PC-9 (cell line): Measurements from ENCODE around the gene RAB18.
"Not testable (repeated sequence)": the region's sequence is repeated elsewhere in the genome, so short reads cannot be mapped to it uniquely, and the experiment has no call there.

ENCODE experiments used
- CTCF ChIP-seq: fragments of 200-600 bp; sonication (generic); conservative IDR thresholded peaks from 2 replicates; pipeline ENCODE4 v1.6.1; 2017; ENCODE audit warnings: mixed run types, antibody characterized with exemption, mild to moderate bottlenecking, moderate library complexity
- EZH2 ChIP-seq: fragments of 200-600 bp; sonication (generic); IDR thresholded peaks from 2 replicates; pipeline ENCODE4 v1.8.0; 2017; ENCODE audit warnings: antibody characterized with exemption, low read depth

- TF ChIP-seq CTCF, EZH2: not testable (repeated sequence)
Observed at GRCh38 chr10:27505537-27505936, 1.4 kb downstream of the RAB18 start.
